Transverse colon (tissue), 4 donors: ENCODE results near the gene KCNJ6. TPM values are rescaled to one million over a fixed set of nuclear protein-coding genes. Genes with fewer than 3 reads are reported as not detected.

Source experiments
- DNase-seq: peaks from one replicate; pipeline ENCODE4 v3.0.0-alpha.2; 2019
- H3K27ac ChIP-seq, 4 donors: fragments of 200-600 bp; sonication (generic); 2 replicates each; pipeline ENCODE4 v1.5.1; 2016 to 2018; ENCODE audit warnings: inconsistent platforms in 4 of 4
- H3K27me3 ChIP-seq: fragments of 200-600 bp; sonication (generic); 2 replicates; pipeline ENCODE4 v1.5.1; 2017; ENCODE audit warnings: inconsistent platforms
- H3K36me3 ChIP-seq, 4 donors: fragments of 200-600 bp; sonication (generic); 2 replicates each; pipeline ENCODE4 v1.5.1; 2017 to 2019; ENCODE audit warnings: inconsistent platforms in 4 of 4
- H3K4me1 ChIP-seq, 4 donors: fragments of 200-600 bp; sonication (generic); 2 replicates each; pipeline ENCODE4 v1.5.1; 2017 to 2020; ENCODE audit warnings: inconsistent platforms in 4 of 4
- H3K4me3 ChIP-seq, 4 donors: fragments of 200-600 bp; sonication (generic); 1 replicate in 1 of 4; 2 replicates in 3 of 4; pipeline versions ENCODE4 v1.5.1 to v1.6.1; 2017 to 2019; ENCODE audit warnings: inconsistent platforms in 4 of 4
- H3K9me3 ChIP-seq, 2 donors: fragments of 200-600 bp; sonication (generic); 2 replicates each; pipeline ENCODE4 v1.5.1; 2017 to 2019; ENCODE audit warnings: inconsistent platforms in 2 of 2
- EP300 ChIP-seq: sonication (generic); formaldehyde crosslinking; IDR thresholded peaks from one replicate; pipeline ENCODE4 v1.6.1; 2017; ENCODE audit warnings: antibody characterized with exemption, low read depth
- POLR2A ChIP-seq: fragments of 450-650 bp; IDR thresholded peaks from one replicate; pipeline ENCODE4 v1.6.1; 2016; ENCODE audit warnings: antibody characterized with exemption, mild to moderate bottlenecking, moderate library complexity
- POLR2AphosphoS5 ChIP-seq, 3 donors: sonication (generic); formaldehyde crosslinking; IDR thresholded peaks; one replicate each; pipeline ENCODE4 v1.6.1; 2016; ENCODE audit warnings: antibody characterized with exemption in 3 of 3
- WGBS, 2 donors: methylation state at CpG; one replicate each; pipeline ENCODE4 v1.1.5; 2018; ENCODE audit warnings: low coverage in 1 of 2; 5-methylcytosine and 5-hydroxymethylcytosine counted together
- in situ Hi-C, 4 donors: fragments of 200-750 bp; cut with MboI; loops; one replicate each; pipeline versions ENCODE4 v1.15.0 to v1.15.1; 2017; ENCODE audit warnings: low sequenced_read_pairs in 3 of 4, low pct_ligation_motif_present in 1 of 4, low pct_unique_long_range_greater_than_20kb in 1 of 4
- intact Hi-C: fragments of 100-400 bp; cut with DNase I; formaldehyde crosslinking; loops from one replicate; pipeline ENCODE4 v1.15.1; 2023; ENCODE audit warnings: low total_unique reads
- total RNA-seq, 4 donors: library from RNA; depleted of rRNA; stranded (reverse); fragments of >200 nt; gene quantifications; one replicate each; pipeline ENCODE4 v1.1.0, GENCODE V29; 2016
- TF ChIP-seq, protein P1 (sequence below), 5 experiments: fragments of 200-600 bp in 3 of 5; fragments of 450-650 bp in 2 of 5; sonication (generic) in 3 of 5; IDR thresholded peaks; 1 replicate in 2 of 5; 2 replicates in 3 of 5; pipeline ENCODE4 v1.5.1; 2016 to 2017; ENCODE audit warnings: antibody characterized with exemption in 5 of 5, inconsistent platforms in 3 of 5, mild to moderate bottlenecking in 2 of 5, moderate library complexity in 1 of 5

KCNJ6 gene
- total RNA-seq, 4 donors from 2014 or later: 0.14 to 0.16 TPM; not detected in 2

DNA sequence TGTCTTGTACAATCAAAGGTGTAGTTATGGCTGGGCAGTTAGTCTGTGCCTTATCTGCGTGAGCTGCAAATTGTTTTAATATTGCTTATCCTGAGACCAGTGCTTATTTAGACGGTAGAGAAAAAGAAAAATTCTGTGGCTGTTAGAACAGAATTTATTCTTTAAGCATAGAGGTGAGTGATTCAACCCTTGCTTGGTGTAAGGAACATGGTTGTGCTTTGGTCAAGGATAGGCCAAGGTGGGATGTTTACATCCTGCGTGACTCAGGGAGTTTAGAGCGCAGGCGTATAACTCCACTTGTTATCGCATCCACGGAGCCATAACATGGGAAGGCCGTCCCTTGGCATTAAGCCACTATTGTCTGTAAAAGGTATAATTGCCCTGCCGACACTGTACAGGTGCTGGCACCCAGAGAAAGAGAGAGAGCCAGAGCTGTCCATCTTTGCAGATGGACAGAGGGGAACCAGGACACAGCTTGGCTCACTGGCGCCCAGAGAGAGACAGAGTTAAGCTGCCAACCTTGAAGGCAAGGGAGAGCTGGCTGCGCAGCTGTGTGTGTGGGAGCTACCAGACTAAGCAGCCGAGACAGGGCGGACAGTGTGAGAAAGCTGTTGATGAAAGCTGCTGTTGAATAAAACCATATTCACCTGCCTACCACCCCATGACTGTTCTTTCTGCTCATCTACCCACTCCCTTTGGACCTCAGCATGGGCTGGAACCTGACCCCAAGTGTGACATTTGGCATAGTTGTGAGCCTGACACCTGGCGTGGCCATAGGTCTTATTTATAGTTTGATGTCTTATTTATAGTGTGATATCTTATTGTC, 349.3 kb downstream of the KCNJ6 start:
- in situ Hi-C loops: loop anchor here in 1 of 4 donors (25.0 kb wide), 1 partner anchor 580 kb away; no protein-coding TSS in a partner anchor
- Histone ChIP-seq H3K36me3 (no peaks in the 10 kb centered on the region), H3K9me3 (no peaks in the 10 kb centered on the region), H3K27ac (no peak overlapping the region), H3K27me3 (no peaks in the 10 kb centered on the region), H3K4me3 (no peak overlapping the region), H3K4me1 (peaks cover 5 to 22% (median 11%) of the 10 kb centered on the region in 4 donors)
- 81 to 84% methylated on average over 5 to 14 of the region's 14 CpGs for WGBS, 2 donors
- intact Hi-C loops: loop anchor here (10.0 kb wide), 2 partner anchors 202 to 302 kb away; partner anchors contain the start of genes DYRK1A and VPS26C
- TF ChIP-seq EP300: no peak
- no peak for TF ChIP-seq POLR2AphosphoS5 (IDR thresholded peaks at IDR 0.05)
- TF ChIP-seq, protein P1, sequence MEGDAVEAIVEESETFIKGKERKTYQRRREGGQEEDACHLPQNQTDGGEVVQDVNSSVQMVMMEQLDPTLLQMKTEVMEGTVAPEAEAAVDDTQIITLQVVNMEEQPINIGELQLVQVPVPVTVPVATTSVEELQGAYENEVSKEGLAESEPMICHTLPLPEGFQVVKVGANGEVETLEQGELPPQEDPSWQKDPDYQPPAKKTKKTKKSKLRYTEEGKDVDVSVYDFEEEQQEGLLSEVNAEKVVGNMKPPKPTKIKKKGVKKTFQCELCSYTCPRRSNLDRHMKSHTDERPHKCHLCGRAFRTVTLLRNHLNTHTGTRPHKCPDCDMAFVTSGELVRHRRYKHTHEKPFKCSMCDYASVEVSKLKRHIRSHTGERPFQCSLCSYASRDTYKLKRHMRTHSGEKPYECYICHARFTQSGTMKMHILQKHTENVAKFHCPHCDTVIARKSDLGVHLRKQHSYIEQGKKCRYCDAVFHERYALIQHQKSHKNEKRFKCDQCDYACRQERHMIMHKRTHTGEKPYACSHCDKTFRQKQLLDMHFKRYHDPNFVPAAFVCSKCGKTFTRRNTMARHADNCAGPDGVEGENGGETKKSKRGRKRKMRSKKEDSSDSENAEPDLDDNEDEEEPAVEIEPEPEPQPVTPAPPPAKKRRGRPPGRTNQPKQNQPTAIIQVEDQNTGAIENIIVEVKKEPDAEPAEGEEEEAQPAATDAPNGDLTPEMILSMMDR (IDR thresholded peaks at IDR 0.05): no peak
- no peak for TF ChIP-seq POLR2A
- DNase-seq: no peak

GRCh38 chr21:37565530-37566223, 350.6 kb downstream of the KCNJ6 start:
- Histone ChIP-seq H3K27ac (no peak overlapping the region), H3K27me3 (no peaks in the 10 kb centered on the region), H3K9me3 (no peaks in the 10 kb centered on the region), H3K4me3 (no peak overlapping the region), H3K36me3 (no peaks in the 10 kb centered on the region), H3K4me1 (peaks cover 5 to 22% (median 11%) of the 10 kb centered on the region in 4 donors)
- intact Hi-C loops: loop anchor here (10.0 kb wide), 2 partner anchors 201 to 301 kb away; partner anchors contain the start of genes DYRK1A and VPS26C
- TF ChIP-seq EP300: no peak
- TF ChIP-seq, protein P1 (IDR thresholded peaks at IDR 0.05): no peak
- in situ Hi-C loops: loop anchor here in 1 of 4 donors (25.0 kb wide), 1 partner anchor 578 kb away; no protein-coding TSS in a partner anchor
- 52 to 70% methylated on average over 5 to 14 of the region's 14 CpGs for WGBS, 2 donors
- no peak for DNase-seq

DNA sequence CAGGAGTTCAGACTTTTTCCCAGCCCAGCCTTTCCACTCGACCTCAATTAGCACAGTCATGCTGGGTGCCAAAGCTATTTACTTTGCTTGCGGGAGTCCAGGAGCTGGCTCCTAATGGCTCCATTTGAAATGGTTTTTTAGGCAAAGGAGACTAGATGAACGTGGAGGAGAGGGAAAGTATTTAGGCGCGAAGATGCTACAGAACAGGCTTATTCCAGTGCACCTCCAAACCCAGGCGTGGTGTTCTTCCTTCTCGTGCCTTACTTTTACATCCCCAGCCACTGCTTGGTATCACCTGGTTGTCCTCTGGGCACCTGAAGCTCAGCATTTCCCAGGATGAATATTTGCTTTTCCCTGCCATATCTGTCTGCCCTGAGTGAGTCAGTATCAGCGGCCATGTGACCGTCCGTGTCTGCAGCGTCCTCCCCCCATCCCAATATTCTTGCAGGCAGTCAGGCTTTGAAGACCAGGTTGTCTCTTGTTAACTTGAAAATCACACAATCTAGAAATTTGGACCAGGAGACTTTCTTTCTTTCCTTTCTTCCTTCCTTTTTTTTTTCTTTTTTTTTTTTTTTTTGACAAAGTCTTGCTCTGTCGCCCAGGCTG, 351.2 kb downstream of the KCNJ6 start:
- Histone ChIP-seq H3K9me3 (no peaks in the 10 kb centered on the region), H3K27me3 (no peaks in the 10 kb centered on the region), H3K27ac (peak overlapping the region; percentile 91), H3K4me3 (peak overlapping the region in 1 of 4 donors; percentile 92), H3K4me1 (peaks cover 5 to 22% (median 11%) of the 10 kb centered on the region in 4 donors), H3K36me3 (no peaks in the 10 kb centered on the region)
- in situ Hi-C loops (loop anchor here in 1 of 4 donors (25.0 kb wide), 1 partner anchor 578 kb away; no protein-coding TSS in a partner anchor), intact Hi-C loops (loop anchor here (10.0 kb wide), 2 partner anchors 200 to 300 kb away; partner anchors contain the start of genes DYRK1A and VPS26C)
- no peak for DNase-seq
- 72 to 80% methylated on average over 7 to 12 of the region's 12 CpGs for WGBS, 2 donors
- TF ChIP-seq POLR2A (no peak), POLR2AphosphoS5 (IDR thresholded peaks at IDR 0.05) (no peak), EP300 (no peak)
- TF ChIP-seq, protein P1 (IDR thresholded peaks at IDR 0.05): no peak
